ENCODE results near the gene NETO2. TPM values are rescaled to one million over a fixed set of nuclear protein-coding genes. Genes with fewer than 3 reads are reported as not detected.
"Not testable (repeated sequence)": the region's sequence is repeated elsewhere in the genome, so short reads cannot be mapped to it uniquely, and the experiment has no call there.

Gene NETO2
- total and polyA plus RNA-seq, 2 donors (not counting 1 experiment from before 2014, with no cell fraction given), result 3.0 to 13.2 TPM

GRCh38 chr16:47141773-47142485 lies 1.8 kb downstream of the NETO2 start:
- Histone ChIP-seq H3K27me3 (ENCODE audit: control insufficient read depth, insufficient read depth, low read length) (no peaks in the 10 kb centered on the region), H3K9ac (ENCODE audit: insufficient read depth, low read length) (no peak overlapping the region), H3K9me3 (ENCODE audit: control insufficient read depth, insufficient read depth, low read depth, low read length) (no peaks in the 10 kb centered on the region), H3K4me3 (replicated peaks in 1 of 4; ENCODE audit: control extremely low read depth in 1 of 4, insufficient read depth in 1 of 4, low read depth in 3 of 4, low read length in 4 of 4) (peak overlapping the region; percentile 49 to 73 (median 60)), H4K20me1 (ENCODE audit: control insufficient read depth, extremely low read depth, insufficient read depth, low read length) (no peaks in the 10 kb centered on the region), H3K4me1 (ENCODE audit: control insufficient read depth, extremely low read depth, insufficient read depth, low read length) (no peaks in the 10 kb centered on the region), H3K27ac (ENCODE audit: insufficient read depth, low read length) (no peak overlapping the region), H3K36me3 (ENCODE audit: control insufficient read depth, insufficient read depth, low read length) (no peaks in the 10 kb centered on the region), H3K79me2 (ENCODE audit: control insufficient read depth, insufficient read depth, low read length) (peaks cover 4% of the 10 kb centered on the region), H3K4me2 (ENCODE audit: extremely low read depth, insufficient read depth, low read length) (peak overlapping the region; percentile 84), H2AFZ (ENCODE audit: low read length) (peak overlapping the region; percentile 63)
- peak; percentile 83 to 85 for DNase-seq (ENCODE audit: low read depth in 2 of 2)
- peak; percentile 99 to 100 for TF ChIP-seq CTCF (conservative IDR thresholded peaks at IDR 0.05 in 1 of 2, IDR thresholded peaks at IDR 0.05 in 1 of 2; ENCODE audit: low read depth in 1 of 2, low read length in 2 of 2)
- TF ChIP-seq EZH2 (IDR thresholded peaks at IDR 0.05; ENCODE audit: low read length, missing control alignments), result no peak

- Histone ChIP-seq H3K36me3 (ENCODE audit: control insufficient read depth, insufficient read depth, low read length) (no peaks in the 10 kb centered on the region), H3K4me2 (ENCODE audit: extremely low read depth, insufficient read depth, low read length) (no peak overlapping the region), H3K4me3 (replicated peaks in 1 of 4; ENCODE audit: control extremely low read depth in 1 of 4, insufficient read depth in 1 of 4, low read depth in 3 of 4, low read length in 4 of 4) (no peak overlapping the region), H3K79me2 (ENCODE audit: control insufficient read depth, insufficient read depth, low read length) (peaks cover 4% of the 10 kb centered on the region), H3K9ac (ENCODE audit: insufficient read depth, low read length) (no peak overlapping the region), H3K4me1 (ENCODE audit: control insufficient read depth, extremely low read depth, insufficient read depth, low read length) (no peaks in the 10 kb centered on the region), H3K27me3 (ENCODE audit: control insufficient read depth, insufficient read depth, low read length) (no peaks in the 10 kb centered on the region), H2AFZ (ENCODE audit: low read length) (no peak overlapping the region), H3K27ac (ENCODE audit: insufficient read depth, low read length) (no peak overlapping the region), H3K9me3 (ENCODE audit: control insufficient read depth, insufficient read depth, low read depth, low read length) (no peaks in the 10 kb centered on the region), H4K20me1 (ENCODE audit: control insufficient read depth, extremely low read depth, insufficient read depth, low read length) (no peaks in the 10 kb centered on the region)
- no peak for DNase-seq (ENCODE audit: low read depth in 2 of 2)
- TF ChIP-seq EZH2 (IDR thresholded peaks at IDR 0.05; ENCODE audit: low read length, missing control alignments) (no peak), CTCF (conservative IDR thresholded peaks at IDR 0.05 in 1 of 2, IDR thresholded peaks at IDR 0.05 in 1 of 2; ENCODE audit: low read depth in 1 of 2, low read length in 2 of 2) (no peak)
These were observed 3.1 kb downstream of the NETO2 start for GRCh38 chr16:47140686-47141085.

- no peaks in the 10 kb centered on the region for H3K27me3 ChIP-seq (ENCODE audit: control insufficient read depth, insufficient read depth, low read length)
- no peaks in the 10 kb centered on the region for H4K20me1 ChIP-seq (ENCODE audit: control insufficient read depth, extremely low read depth, insufficient read depth, low read length)
- H3K4me3 ChIP-seq (replicated peaks in 1 of 4; ENCODE audit: control extremely low read depth in 1 of 4, insufficient read depth in 1 of 4, low read depth in 3 of 4, low read length in 4 of 4), result no peak overlapping the region
- H2AFZ ChIP-seq (ENCODE audit: low read length), result no peak overlapping the region
- no peaks in the 10 kb centered on the region for H3K4me1 ChIP-seq (ENCODE audit: control insufficient read depth, extremely low read depth, insufficient read depth, low read length)
- no peak overlapping the region for H3K27ac ChIP-seq (ENCODE audit: insufficient read depth, low read length)
- TF ChIP-seq CTCF (conservative IDR thresholded peaks at IDR 0.05 in 1 of 2, IDR thresholded peaks at IDR 0.05 in 1 of 2; ENCODE audit: low read depth in 1 of 2, low read length in 2 of 2), result no peak
- TF ChIP-seq EZH2 (IDR thresholded peaks at IDR 0.05; ENCODE audit: low read length, missing control alignments), result no peak
- H3K9me3 ChIP-seq (ENCODE audit: control insufficient read depth, insufficient read depth, low read depth, low read length), result no peaks in the 10 kb centered on the region
- peaks cover 4% of the 10 kb centered on the region for H3K79me2 ChIP-seq (ENCODE audit: control insufficient read depth, insufficient read depth, low read length)
- peak; percentile 19 to 54 for DNase-seq (ENCODE audit: low read depth in 2 of 2)
- no peaks in the 10 kb centered on the region for H3K36me3 ChIP-seq (ENCODE audit: control insufficient read depth, insufficient read depth, low read length)
- H3K4me2 ChIP-seq (ENCODE audit: extremely low read depth, insufficient read depth, low read length), result no peak overlapping the region
- H3K9ac ChIP-seq (ENCODE audit: insufficient read depth, low read length), result no peak overlapping the region
These were observed 4.1 kb downstream of the NETO2 start for GRCh38 chr16:47139561-47140185.

GRCh38 chr16:47137925-47138324 lies 5.8 kb downstream of the NETO2 start:
- not testable (repeated sequence) for H4K20me1 ChIP-seq (ENCODE audit: control insufficient read depth, extremely low read depth, insufficient read depth, low read length); H3K27ac ChIP-seq (ENCODE audit: insufficient read depth, low read length); H3K79me2 ChIP-seq (ENCODE audit: control insufficient read depth, insufficient read depth, low read length)

More at GRCh38 chr16:47137925-47138324, 5.8 kb downstream of the NETO2 start:
- H3K9ac ChIP-seq (ENCODE audit: insufficient read depth, low read length); H3K9me3 ChIP-seq (ENCODE audit: control insufficient read depth, insufficient read depth, low read depth, low read length); H3K4me2 ChIP-seq (ENCODE audit: extremely low read depth, insufficient read depth, low read length); H3K36me3 ChIP-seq (ENCODE audit: control insufficient read depth, insufficient read depth, low read length); H2AFZ ChIP-seq (ENCODE audit: low read length); H3K27me3 ChIP-seq (ENCODE audit: control insufficient read depth, insufficient read depth, low read length); H3K4me3 ChIP-seq (replicated peaks in 1 of 4; ENCODE audit: control extremely low read depth in 1 of 4, insufficient read depth in 1 of 4, low read depth in 3 of 4, low read length in 4 of 4); H3K4me1 ChIP-seq (ENCODE audit: control insufficient read depth, extremely low read depth, insufficient read depth, low read length): not testable (repeated sequence)
- peak in 1 of 2 donors; percentile 43 for DNase-seq (ENCODE audit: low read depth in 2 of 2)
